Brain microvascular endothelial cell (primary cell): ENCODE data around the gene VRTN.

ENCODE experiments used
- DNase-seq: peaks from one replicate; pipeline ENCODE4 v3.0.0-alpha.2; 2020
- H3K27ac ChIP-seq: fragments of 250-450 bp; sonication (Bioruptor Pico); 2 replicates; pipeline ENCODE4 v1.5.1; 2020; ENCODE audit warnings: mild to moderate bottlenecking, moderate library complexity
- H3K27me3 ChIP-seq: fragments of 250-450 bp; sonication (Bioruptor Pico); replicated peaks from 2 replicates; pipeline ENCODE4 v1.5.1; 2020; ENCODE audit warnings: mild to moderate bottlenecking
- H3K36me3 ChIP-seq: fragments of 250-450 bp; sonication (Bioruptor Pico); replicated peaks from 2 replicates; pipeline ENCODE4 v1.5.1; 2020; ENCODE audit warnings: mild to moderate bottlenecking
- H3K4me3 ChIP-seq: 2 replicates; pipeline ENCODE4 v1.5.1; 2011; ENCODE audit warnings: low read depth, mild to moderate bottlenecking, control low read depth, low read length, moderate library complexity
- CTCF ChIP-seq: IDR thresholded peaks from 2 replicates; pipeline ENCODE4 v1.5.1; 2011; ENCODE audit warnings: low read depth, mild to moderate bottlenecking, moderate library complexity, low read length, control low read depth, inconsistent platforms; ENCODE audit errors: missing control alignments
- in situ Hi-C: cut with HindIII; loops from 2 replicates; pipeline ENCODE4 v1.10.0; 2017; ENCODE audit warnings: low sequenced_read_pairs, low pct_ligation_motif_present

The VRTN gene

GRCh38 chr14:74350928-74351323 lies 2.7 kb downstream of the VRTN start:
- no peak for TF ChIP-seq CTCF
- H3K27me3 ChIP-seq = peaks cover 23% of the 10 kb centered on the region
- no peak for DNase-seq
- in situ Hi-C loops = no loop called here
- no peaks in the 10 kb centered on the region for H3K36me3 ChIP-seq
- no peak overlapping the region for H3K27ac ChIP-seq
- H3K4me3 ChIP-seq = no peak overlapping the region

- no peak for TF ChIP-seq CTCF
- Histone ChIP-seq H3K27me3 (no peaks in the 10 kb centered on the region), H3K4me3 (no peak overlapping the region), H3K36me3 (no peaks in the 10 kb centered on the region), H3K27ac (no peak overlapping the region)
- in situ Hi-C loops = no loop called here
- DNase-seq = no peak
These were observed 8.8 kb downstream of the VRTN start for GRCh38 chr14:74356892-74357575.

GRCh38 chr14:74357585-74357984 lies 9.3 kb downstream of the VRTN start:
- H3K36me3 ChIP-seq = no peaks in the 10 kb centered on the region
- H3K27ac ChIP-seq = no peak overlapping the region
- in situ Hi-C loops = no loop called here
- no peak for TF ChIP-seq CTCF
- no peak for DNase-seq
- H3K27me3 ChIP-seq = no peaks in the 10 kb centered on the region
- no peak overlapping the region for H3K4me3 ChIP-seq

- no peak overlapping the region for H3K4me3 ChIP-seq
- DNase-seq = no peak
- H3K27ac ChIP-seq = no peak overlapping the region
- no peaks in the 10 kb centered on the region for H3K27me3 ChIP-seq
- TF ChIP-seq CTCF = no peak
- no peaks in the 10 kb centered on the region for H3K36me3 ChIP-seq
- in situ Hi-C loops = no loop called here
These were observed 10.0 kb downstream of the VRTN start for GRCh38 chr14:74358176-74358829.

GRCh38 chr14:74360163-74360562 lies 11.9 kb downstream of the VRTN start:
- no peak for DNase-seq
- H3K36me3 ChIP-seq = no peaks in the 10 kb centered on the region
- no peak overlapping the region for H3K27ac ChIP-seq
- H3K4me3 ChIP-seq = no peak overlapping the region
- no peak for TF ChIP-seq CTCF
- no peaks in the 10 kb centered on the region for H3K27me3 ChIP-seq
- in situ Hi-C loops = no loop called here

GRCh38 chr14:74362361-74362915 lies 14.2 kb downstream of the VRTN start:
- no peak overlapping the region for H3K27ac ChIP-seq
- no peaks in the 10 kb centered on the region for H3K27me3 ChIP-seq
- no peaks in the 10 kb centered on the region for H3K36me3 ChIP-seq
- DNase-seq = peak; percentile 72
- in situ Hi-C loops = no loop called here
- peak; percentile 99 for TF ChIP-seq CTCF
- H3K4me3 ChIP-seq = no peak overlapping the region
